GM21360 (cell line): ENCODE results near the gene HYAL2.
"Not testable (repeated sequence)": the region's sequence is repeated elsewhere in the genome, so short reads cannot be mapped to it uniquely, and the experiment has no call there.

Experiments
- ATAC-seq: cut with Tn5 transposase; IDR thresholded peaks from one replicate; pipeline ENCODE4 v1.9.1; 2021; ENCODE audit warnings: mild to moderate bottlenecking, moderate library complexity; ENCODE audit not compliant: unreplicated experiment

The HYAL2 gene

GRCh38 chr3:50314816-50315215 lies 7.7 kb downstream of the HYAL2 start:
- ATAC-seq: no peak

GRCh38 chr3:50314342-50314741 lies 8.2 kb downstream of the HYAL2 start:
- no peak for ATAC-seq

DNA sequence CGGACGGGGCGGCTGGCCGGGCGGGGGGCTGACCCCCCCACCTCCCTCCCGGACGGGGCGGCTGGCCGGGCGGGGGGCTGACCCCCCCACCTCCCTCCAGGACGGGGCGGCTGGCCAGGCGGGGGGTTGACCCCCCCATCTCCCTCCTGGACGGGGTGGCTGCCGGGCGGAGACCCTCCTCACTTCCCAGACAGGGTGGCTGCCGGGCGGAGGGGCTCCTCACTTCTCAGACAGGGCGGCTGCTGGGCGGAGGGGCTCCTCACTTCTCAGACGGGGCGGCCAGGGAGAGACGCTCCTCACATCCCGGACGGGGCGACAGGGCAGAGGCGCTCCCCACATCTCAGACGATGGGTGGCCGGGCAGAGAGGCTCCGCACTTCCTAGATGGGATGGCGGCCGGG lies 10.5 kb downstream of the HYAL2 start:
- ATAC-seq: not testable (repeated sequence)

- ATAC-seq: no peak
These were observed 17.9 kb downstream of the HYAL2 start for GRCh38 chr3:50304601-50305000.

DNA sequence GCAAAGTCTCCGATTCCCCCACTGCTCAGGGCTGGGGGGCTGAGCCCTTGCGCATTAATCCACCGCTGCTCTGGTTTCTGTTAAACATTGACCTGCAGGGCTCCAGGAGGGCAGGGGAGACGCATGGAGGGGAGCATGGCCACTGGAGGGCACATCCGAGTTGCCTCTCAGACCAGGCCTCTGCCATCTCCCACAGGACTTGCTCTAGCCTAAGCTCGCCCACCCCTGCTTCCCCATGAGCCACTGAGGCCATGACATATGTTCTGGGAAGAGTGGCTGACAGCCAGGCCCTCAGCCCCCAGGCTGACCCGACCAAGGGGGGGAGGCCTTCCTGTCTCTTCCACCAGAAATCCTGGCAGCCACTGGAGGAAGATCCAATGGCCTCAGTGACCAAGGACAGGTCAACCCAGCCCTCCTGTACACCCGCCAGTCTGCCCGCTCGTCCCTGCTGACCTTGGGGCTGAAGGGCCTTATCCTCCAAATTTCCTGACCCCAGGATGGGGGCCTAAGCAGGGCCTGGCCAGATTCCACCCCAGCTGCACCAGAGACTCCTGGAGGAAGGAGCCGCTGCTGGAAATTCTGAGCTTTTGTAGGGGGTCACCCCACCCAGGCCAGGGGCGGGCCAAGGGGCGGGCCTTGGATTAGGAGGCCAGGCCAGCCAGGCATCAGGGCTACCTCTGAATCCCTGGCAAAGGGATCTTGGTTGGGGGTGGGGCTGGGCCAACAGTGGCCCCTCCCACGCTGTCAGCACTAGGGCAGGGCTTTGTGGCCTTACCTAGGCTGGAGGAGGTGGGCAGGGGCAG lies 19.3 kb downstream of the HYAL2 start, which contains the start of gene HYAL1:
HYAL1 (minus strand) TSS at position 562 of the 803 bp plus-strand sequence. CDS start 618 bp downstream, outside the sequence.
- no peak for ATAC-seq

DNA sequence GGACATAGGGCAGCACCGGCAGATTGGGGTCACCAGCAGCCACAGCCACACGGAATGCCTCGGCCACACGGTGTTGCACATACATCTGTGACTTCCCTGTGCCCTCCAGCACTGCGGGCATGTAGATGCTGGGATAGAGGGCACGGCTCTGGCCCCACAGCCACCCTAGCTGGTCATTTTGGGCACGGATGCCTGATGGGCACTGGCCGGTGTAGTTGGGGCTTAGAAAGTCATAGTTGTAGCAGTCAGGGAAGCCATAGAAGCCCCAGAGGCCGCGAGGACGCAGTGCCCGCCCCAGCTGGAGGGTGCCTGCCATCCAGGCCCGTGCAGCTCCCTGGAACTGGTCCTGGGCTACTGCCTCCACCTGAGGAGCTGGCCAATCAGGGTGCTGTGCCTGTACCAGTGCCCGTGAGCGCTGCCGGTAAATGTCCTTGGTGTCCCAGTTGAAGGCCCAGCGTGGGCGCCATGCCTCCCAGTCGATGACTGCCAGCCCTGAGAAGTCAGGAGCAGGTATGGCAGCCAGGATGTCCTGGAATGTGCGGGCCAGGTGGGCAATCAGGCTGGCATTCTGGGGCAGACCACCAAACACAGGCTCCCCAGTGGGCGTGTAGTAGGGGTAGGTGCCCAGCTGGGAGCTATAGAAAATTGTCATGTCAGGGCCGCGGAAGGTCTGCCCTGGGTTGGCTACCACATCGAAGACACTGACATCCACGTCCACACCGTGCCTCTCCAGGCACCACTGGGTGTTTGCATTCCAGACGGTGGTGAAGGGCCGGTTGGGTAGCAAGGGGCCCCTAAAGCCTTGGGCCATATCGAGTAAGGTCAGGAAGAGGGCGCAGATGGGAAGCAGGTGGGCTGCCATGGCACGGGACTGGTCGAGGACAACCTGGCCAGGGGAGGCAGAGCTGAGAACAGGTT lies 20.2 kb downstream of the HYAL2 start:
- no peak for ATAC-seq

DNA sequence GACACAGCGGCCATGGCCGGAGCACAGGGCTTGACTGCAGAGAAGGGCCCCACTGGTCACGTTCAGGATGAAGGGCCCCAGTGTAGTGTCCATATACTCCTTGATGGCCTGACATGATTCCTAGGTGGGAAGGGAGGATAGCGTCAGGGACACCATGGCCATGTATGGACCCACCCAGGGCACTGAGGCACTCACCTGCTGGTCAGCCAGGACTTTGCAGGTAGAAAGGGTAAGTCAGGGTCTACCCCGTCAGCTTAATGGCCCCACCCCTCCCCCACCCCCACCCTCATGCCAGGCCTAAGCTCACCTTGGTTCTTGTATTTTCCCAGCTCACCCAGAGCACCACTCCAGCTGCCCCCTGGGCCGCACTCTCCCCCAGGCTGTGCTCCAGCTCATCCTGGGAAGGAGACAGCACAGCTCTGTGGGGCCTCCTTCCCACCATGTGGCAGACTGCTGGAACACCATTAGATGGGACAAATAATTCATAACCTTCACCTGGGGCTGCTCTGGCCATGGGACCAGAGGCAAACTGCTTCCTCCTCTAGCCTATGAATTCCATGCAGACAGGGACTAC lies 21.8 kb downstream of the HYAL2 start:
- no peak for ATAC-seq

DNA sequence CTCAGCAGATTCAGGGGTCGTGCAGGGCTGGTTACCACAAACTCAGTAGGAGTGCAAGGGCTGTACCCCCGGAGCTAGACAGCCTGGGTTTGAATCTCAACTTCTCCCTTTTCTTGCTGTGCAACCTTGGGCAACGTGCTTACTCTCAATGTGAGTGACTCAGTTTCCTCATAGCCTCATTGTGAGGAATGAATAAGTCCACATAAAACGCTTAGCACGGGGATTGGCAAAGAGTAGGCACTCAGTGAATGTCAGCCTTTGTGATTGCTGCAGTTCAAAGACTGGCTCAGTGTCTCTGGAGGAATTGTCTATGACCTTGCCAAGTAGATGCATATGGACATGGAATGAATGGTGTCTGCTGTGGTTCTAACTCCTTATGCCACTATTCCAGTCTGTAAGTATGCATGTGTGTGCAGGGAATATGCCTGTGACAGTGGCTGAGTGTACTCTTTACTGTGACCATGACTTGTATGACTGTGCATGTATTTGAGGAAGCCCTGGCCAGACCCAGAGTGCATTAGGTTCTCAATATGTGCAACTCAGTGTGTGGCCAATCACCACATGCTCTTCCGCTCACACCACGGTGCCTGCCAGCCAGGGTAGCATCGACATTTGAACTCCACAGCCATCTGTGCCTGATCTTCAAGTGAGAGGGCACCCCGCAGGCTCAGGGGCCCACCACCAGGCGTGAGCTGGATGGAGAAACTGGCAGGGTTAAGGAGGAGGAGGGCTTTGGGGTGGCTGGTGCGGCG lies 22.4 kb downstream of the HYAL2 start:
- no peak for ATAC-seq

GRCh38 chr3:50299638-50299928 lies 23.0 kb downstream of the HYAL2 start:
- no peak for ATAC-seq

DNA sequence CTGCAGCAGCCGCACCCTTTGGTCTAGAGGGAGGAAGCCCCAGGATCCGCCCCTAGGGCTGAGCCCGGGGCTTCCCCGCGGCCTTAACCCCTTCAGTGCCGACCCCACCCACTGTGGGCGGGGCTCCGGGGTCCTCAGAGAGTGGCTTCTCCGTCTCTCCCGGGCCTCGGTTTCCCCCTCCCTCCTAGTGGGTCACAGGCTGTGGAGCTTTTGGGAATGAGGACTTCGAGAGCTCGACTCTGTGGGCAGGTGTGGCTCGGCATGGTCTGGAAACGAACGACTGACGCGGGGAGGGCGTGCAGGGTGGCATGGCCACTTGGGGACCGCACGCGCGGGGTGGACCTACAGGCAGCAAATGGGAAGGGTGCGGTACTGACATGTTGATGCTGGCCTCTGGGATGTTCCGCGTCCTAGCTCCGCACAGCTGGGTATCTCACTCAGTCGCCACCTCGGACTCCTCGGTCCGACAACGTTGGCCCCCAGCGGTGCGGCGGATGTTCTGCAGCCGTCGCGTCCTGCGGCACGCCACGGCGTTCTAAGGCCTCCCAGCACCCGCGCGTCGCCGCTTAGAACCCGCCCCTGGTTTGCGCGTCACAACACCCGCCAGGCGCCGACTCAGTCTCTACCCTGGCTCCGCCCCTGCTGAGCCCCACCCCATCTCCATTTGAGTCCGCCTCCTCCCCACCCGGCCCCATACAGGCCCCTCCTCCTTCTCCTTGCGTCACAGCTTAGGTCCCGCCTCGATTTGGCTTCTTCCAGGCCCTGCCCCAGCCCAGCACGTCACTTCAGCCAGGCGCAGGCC lies 23.5 kb downstream of the HYAL2 start, which contains the start of the genes HYAL3 and NAA80:
HYAL3 (minus strand) TSS at position 570 of the 802 bp plus-strand sequence. CDS start 3,803 bp downstream, outside the sequence.
NAA80 (minus strand) TSS at position 570 of the 802 bp plus-strand sequence. CDS start 1,942 bp downstream, outside the sequence.
- ATAC-seq: peak; percentile 75

- ATAC-seq: no peak
These were observed 24.4 kb downstream of the HYAL2 start for GRCh38 chr3:50297896-50298725.

DNA sequence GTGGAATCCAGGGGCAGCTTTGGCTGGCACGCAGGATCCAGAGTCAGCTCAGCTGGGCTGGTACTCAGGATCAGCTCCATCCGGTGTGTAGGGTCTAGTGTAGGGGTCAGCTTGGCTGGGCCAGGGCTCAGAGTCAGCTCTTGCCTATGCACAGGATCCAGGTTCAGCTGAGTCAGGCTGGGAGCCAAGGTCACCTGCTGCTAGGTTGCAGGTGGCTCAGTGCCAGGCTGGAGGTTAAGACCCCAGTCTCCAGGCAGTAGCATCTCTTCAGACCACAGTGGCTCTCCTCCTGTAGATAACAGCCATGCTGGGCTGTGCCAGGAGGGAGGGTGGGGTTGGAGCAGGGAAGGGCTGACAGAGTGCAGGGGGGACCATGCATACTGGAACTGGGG lies 25.2 kb downstream of the HYAL2 start:
- ATAC-seq: no peak

GRCh38 chr3:50296721-50297383 lies 25.7 kb downstream of the HYAL2 start:
- no peak for ATAC-seq

DNA sequence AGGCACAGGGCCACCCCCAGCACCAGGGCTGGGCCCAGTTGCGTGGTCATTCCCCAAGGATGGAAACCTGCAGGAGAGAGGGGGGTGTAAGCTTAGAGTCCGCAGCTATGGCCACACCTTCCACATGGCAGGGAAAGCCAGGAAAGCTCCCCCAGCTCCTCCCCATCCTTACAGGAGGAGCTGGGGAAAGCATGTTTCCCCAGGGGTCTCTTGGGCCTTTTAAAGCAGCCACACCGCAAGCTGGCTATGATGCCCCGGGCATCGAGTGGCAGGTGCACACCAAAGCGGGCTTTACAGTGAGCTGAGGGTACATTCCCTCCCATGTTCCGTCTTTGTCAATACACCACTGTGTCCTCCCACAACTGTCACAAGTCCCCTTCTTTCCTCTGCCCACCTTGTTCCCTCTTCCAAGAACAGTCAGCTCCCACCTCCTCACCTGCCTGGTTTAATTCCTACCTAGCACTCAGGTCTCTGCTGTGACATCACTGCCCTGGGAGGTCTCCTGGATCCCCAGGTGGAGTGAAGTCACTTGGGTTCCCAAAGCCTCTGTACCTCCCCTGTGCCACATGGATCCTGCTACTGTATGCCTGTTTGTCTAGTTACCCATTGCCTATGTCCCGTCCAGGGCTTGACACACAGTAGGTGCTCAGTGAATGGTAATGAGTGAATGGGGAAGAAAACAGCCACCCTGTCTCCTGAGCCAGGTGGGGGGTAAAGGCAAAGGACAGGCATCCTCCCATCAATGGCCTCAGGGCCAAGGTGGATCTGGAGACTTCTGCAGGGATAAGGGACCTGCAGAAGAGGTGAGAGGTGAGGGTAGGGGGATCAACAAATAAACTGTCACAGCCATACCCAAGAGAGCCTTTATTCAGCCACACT lies 26.8 kb downstream of the HYAL2 start:
- no peak for ATAC-seq

GRCh38 chr3:50294492-50295403 lies 27.8 kb downstream of the HYAL2 start:
- ATAC-seq: no peak

DNA sequence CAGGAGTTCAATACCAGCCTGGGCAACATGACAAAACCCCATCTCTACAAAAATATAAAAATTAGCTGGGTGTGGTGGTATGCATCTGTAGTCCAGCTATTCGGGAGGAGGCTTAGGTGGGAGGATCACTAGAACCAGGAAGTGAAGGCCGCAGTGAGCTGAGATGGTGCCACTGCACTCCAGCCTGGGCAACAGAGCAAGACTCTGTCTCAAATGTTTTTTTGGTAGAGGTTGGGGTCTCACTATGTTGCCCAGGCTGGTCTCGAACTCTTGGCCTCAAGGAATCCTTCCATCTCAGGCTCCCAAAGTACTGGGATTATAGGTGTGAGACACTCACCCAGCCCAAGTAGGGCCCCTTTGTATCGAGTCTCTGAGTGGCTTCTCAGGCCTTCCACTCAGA lies 28.5 kb downstream of the HYAL2 start:
- no peak for ATAC-seq
